NCI-H748 (cell line): ENCODE results near the gene GPC5.

Experiments used
- DNase-seq: peaks from one replicate; lab custom pipeline; 2025; ENCODE audit not compliant: unreplicated experiment; lab: John Stamatoyannopoulos, UW

Gene GPC5

DNA sequence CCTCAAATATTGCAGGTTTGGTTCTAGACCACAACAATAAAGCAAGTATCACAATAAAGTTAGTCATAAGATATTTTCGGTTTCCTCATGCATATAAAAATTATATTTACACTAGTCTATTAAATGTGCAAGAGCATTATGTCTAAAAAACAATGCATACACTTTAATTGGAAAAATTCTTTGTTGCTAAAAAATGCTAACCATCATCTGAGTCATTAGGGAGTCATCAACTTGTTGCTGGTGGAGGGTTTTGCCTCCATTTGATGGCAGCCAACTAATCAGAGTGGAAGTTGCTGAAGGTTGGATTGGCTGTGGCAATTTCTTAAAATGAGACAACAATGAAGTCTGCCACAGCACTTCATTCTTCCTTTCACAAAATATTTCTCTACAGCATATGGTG, 1405.9 kb downstream of the GPC5 start:
- no peak for DNase-seq

DNA sequence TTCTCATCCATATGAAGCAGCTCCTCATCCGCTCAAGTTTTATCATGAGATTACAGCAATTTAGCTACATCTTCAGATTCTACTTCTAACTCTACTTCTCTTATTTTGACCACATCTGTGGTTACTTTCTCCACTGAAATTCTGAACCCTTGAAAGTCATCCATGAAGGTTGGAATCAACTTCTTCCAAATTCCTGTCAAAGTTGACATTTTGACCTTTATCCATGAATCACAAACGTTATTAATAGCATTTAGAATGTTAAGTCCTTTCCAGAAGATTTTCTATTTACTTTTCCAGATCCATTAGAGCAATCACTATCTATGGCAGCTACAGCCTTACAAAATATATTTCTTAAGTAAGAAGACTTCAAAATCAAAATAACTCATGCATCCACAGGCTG, 1406.5 kb downstream of the GPC5 start:
- no peak for DNase-seq

DNA sequence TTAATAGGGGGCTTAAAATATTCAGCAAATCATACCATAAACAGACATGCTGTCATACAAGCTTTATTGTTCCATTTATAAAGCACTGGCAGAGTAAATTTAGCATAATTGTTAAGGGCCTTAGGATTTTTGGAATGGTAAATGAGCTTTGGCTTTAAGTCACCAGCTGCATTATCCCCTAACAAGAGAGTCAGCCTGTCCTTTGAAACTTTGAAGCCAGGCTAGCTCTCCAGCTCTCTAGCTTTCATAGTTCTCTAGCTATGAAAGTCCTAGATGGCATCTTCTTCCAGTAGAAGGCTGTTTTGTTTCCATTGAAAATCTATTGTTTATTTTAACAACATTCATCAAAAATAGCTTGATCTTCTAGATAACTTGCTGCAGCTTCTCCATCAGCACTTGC, 1407.3 kb downstream of the GPC5 start:
- DNase-seq = no peak

DNA sequence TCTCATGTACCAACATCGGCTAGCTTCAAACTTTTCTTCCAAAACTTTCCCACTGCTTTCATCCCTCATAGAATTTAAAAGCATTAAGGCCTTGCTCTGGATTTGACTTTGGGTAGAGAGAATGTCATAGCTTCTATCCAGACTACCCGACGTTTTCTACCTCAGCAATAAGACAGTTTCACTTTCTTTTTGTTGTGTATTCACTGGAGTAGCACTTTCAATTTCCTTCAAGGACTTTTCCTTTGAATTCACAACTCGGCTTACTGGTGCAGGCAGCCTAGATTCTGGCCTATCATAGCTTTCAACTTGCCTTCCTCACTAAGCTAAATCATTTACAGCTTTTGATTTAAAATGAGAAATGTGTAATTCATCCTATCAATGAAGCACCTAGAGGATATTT, 1407.8 kb downstream of the GPC5 start:
- no peak for DNase-seq

DNA sequence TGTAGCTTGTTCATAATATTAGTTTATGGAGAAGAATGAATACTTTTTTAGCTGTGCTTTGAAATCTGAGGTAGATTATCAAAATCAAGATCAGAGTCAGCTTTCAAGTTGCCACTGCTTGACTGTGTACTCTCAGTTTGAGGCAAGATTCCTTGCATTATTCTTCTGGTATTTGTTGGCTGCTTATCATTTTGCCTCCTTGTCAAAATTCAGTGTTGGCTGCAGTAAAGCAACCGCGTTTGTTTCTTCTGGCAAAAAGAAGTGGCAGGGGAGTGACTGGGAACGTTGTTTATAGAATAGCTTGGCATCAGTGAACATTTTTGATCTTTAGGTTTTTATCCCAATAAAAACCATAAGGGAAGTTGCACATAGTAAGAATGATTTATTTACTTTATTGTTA, 1408.9 kb downstream of the GPC5 start:
- DNase-seq = no peak

DNA sequence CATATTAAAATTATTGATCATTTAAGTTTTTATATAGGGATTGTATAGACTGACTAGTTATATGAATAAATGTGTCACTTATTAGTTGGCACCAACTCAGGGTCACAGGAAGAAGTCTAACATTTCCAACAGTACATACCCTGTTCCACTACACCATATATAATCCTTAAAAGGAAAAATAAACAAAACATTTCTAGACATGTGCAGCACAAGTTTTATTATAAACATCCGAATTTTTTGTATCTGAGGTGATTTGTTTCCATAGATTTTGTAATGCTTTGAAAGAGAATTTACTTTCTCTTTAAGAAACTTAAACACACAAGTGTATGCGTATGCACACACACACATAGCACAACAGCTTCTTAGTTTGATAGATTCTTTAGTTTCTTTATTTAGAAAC, 1409.5 kb downstream of the GPC5 start:
- no peak for DNase-seq

DNA sequence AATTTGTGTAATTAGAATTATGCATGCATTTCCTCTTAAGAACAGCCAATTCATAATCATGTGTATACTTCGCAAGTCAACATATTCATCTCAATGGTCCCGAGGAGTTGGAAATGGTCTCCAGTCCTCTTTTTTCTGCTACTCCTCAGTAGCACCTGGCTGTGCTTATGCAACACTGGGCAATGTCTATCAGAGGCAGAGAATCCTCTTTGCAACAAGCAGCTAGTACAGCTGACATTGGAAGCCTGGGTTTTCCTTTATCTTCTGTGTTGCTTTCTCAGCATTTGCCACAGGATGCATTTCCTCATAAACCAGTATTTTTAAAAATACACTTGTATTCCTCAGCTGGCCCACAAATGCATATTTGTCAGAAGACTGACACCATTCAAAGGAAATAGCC, 1422.9 kb downstream of the GPC5 start:
- peak; percentile 81 for DNase-seq

DNA sequence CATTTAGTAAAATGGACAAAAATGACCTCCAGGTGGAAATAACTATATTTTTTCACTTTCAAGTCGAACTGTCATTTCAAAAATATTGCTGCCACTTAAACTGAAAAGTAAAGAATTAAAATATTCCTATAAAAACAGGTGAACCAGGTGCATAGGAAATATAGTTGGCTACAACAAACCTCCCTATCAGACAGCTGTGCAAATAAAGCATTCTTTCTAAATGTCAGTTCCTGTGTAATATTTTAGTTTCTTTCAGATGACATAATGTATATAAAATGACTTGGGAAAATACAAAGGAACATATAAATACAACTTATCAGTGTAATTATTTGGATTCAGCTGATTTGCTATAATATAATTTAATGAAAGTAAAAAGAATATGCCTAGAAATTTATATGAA, 1424.6 kb downstream of the GPC5 start:
- DNase-seq = peak; percentile 91

DNA sequence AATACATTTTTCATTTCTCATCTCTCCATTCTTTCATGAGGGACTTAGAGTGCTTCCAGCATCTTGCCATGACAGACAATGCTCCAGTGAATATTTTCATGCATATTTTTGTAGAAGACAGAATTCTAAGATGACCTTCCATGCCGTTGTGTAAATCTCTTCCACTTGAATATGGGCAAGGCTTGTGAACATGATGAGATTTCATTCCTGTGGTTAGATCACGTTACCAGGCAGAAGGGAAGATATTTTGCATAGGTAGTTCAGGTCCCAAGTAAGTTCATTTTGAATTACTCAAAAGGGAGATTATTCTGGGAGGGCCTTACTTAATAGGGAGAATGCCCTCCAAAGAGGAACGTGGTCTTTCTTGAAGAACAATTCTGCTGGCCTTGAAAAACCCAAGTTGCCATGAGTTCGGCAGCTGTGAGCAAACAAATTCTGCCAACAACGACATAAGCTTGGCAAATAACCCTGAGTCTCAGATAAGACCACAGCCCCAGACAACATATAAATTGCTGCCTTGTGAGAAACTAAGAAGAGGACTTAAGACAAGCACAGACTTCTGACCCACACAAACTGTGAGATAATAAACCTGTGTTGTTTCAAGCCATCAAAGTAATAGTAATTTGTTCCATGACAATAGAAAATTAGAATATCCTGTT, 1427.6 kb downstream of the GPC5 start:
- DNase-seq = no peak

DNA sequence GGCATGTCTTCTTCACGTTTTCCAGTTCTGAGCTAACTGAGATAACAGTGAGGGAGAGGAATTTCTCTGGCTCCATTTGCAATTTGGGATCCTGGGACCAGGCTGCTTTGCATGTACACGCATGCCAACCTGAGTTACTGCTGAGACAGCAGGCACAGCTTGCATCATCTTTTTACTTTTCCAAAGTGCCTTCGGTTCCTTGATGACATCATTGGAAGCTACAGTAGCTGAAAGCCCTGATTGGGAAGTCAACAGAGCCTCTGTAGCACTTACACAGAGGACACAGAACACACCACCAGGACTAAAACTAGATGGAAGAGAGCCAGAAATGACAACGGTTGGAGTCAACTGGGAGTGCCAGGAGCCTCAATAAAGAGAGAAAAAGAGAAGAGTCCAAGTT, 1429.1 kb downstream of the GPC5 start:
- no peak for DNase-seq

DNA sequence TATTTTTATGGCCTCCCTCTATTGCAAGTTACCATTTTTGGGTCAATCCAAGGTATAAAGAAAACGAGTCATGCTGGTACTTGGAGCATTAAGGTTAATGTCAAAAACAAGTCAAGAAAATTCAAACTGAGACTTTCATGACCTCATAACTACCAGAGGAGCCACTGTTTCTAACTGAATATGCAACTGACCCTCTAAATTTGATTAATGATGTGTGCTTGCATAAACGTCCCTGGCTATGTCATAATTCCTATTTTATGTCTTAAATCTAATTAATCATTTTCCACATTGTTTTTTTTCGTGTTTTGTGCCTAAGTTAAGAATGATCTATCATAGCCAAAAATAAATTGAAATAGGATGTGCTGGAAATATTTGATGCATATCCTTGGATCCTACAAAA, 1431.5 kb downstream of the GPC5 start:
- no peak for DNase-seq

DNA sequence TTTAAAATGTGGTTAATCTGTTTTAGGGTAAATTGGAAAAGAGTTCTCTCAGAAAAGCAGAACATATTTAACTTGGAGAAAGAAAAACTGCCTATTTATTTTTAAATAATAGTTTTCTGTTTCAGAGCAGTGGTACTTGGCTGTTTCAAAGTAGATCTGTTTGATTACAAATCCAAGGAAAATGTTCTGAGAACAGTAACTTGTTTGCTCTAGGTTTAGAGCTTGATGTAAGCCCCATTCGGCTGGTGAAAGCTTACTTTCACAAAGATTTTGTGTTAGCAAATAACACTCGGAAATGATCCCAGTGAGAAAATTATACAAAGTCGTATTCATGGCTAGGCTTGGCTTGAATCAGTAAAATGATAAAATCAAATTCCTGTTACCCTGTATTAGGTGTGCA, 1432.4 kb downstream of the GPC5 start:
- DNase-seq = no peak

DNA sequence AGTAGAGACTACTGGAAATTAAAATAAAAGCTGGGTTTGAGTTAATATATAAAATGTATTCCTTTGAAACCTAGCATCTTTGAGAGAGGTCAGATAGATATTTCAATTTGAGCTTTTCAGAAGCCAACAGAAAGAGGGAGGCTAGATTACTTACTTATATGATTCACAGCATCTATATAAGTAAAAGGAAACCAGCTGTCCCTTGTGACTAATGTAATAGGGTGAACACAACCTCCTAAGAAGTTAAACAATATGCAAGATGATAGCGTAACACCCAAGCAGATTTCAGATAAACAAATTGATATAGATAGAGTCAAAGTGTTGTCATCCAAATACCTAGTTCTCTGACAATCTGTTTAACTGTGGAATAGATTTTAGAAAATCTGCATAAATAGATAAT, 1434.7 kb downstream of the GPC5 start:
- DNase-seq = no peak

DNA sequence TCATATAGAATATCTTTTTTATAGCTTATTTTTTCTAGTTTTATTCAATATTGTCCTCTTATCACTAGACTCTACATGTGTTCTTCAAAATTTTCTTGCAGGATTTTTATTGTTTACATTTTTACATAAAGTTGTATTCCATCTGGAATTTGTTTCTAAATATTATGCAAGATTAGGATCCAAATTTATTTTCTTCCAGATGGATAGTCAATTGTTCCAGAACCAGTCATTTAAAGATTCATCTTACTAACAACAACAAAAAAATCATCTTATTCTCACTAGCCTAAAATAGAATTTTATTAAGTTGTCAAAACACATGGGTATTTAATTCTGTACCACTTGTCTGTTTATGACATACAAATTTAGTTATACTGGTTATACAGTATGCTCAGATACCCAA, 1437.8 kb downstream of the GPC5 start:
- no peak for DNase-seq

DNA sequence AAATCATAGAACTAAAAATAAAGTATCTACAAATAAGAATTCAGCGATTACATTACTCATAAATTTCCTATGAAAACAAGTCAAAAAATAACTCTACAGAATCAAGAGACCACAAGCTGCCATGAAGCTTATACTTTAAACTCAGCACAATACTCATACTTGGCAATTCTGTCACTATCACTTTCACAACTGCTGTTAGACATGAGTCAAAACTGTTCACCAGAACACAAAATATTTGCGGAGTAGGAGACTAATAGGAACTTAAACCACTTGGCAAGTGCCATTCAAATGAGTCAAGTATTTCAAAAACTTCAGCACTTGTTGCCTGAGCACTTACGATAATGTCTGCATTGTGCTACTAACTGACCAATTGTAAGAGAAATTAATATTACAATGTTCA, 1440.4 kb downstream of the GPC5 start:
- no peak for DNase-seq

DNA sequence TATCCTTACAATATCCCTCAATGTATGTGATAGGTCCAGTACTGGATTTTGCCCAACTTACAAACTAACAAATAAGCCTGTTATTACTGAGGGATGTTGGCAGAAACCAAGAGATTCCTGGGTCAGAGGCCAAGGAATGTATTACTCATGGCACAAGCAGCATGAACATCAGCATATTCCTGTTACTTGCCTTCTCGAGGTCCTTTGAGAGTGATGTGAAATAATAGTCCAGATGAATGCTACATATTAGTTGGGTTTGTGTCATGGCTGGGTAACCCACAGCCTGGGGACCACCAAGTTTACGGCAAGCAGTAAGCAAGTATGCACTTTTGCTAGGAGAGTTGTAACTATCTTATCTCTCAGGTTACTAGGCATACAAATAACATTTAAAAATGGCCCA, 1443.7 kb downstream of the GPC5 start:
- no peak for DNase-seq

DNA sequence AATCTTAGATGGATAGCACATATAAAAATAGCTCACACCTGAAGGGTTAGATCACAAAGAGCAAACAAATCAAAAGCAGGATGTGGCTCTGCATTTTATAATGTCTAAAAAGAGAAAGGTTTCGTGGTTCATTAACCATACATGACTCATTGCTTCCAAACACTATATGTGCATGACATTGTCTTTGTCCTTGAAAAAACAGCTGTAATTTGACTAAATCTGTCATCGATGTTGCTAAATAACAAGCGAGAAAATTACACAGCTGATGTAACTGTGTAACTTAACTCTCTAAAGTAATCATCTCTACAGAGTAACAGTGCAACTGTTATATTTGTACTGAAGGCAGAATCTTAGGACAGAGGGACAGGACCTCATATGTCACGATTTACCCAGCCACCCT, 1445.1 kb downstream of the GPC5 start:
- DNase-seq = peak; percentile 95

DNA sequence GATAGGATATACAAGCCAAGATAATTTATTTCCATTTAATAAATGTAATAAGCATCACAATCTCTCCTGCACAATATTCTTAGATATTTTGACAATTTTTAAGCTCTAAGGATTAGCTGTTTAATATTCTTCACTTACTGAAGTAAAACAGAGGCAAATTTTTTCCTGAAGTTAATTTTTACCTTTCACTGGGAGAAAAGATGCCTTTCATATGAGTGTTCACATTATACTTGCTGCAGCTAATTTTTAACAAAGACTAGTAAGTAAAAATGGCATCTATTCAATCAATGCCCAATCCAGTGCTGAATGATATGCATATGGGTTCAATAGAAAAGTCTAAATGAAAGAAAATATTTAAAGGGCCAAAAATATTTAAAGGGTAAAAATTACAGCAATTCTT, 1451.0 kb downstream of the GPC5 start:
- no peak for DNase-seq

DNA sequence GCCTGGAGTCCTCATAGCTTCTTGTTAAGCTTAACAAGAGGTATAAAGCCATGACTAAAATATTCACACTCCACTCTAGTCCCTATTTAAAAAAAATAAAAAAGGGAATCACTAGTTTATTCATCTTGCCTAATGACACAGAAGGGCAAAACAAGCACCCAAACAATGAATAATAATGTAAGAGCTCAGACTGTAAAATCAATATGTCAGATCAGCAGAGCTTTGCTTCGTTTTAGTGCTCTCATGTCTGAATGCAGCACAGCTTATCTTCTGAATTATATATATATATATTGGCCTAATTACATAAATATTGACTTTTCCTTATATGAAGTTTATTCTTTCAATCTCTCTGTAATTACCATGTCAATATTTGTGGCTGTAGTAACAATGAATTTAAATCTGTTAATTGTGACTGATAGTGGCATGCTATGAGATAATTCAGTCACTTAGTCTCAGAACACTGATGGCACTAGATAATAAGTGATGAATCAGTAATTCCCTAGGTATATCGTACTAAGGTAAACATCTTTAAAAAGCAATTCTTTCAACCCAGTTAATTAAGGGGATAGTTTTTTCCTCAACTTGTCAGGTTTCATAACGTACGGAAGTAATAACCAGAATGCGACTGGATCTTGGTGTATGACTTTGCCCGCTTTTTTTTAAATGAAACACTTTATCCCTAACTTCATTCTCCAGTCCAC, 1466.3 kb downstream of the GPC5 start:
- peak; percentile 100 for DNase-seq

DNA sequence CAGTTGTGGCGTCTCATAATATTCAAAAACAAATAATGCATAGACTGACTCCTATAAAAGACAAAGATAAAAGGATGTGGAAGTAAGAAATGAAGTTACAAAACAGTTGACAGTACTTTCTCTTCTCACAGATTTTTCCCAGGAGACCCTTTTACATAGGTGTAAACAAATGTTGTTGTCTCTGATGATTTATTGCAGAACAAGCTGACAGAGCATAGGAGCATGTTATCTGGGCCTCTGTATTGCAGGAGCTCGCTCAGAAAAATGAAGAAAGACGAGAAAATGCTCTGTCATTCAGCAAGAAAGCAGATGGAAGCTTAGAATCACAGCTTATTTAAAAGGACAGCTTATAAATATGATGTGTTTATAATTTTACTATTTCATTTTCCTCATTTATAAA, 1474.6 kb downstream of the GPC5 start:
- no peak for DNase-seq

DNA sequence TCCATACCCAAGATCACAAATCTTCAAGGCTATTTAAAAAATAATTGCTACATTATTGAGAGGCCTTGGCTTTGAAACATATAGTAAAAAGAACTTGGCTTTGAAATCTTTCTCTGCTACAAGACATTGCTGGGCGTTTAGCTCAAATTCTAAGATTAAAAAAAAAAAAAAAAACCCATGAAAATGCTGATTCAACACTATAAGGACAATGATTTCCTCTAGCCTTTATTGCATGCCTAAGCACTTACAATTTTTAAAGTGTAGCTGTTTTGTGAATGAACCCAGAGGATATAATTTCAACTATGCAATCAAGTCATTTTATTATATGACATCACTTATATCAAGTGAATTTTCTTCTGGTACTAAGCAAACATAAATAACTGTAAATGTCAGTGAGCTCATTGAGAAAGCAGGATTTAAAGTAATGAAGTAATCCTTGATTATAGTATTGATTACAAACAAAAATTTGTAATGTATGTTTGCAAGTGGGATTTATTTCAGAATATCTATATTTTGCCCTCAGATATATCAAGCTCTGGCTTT, 1488.2 kb downstream of the GPC5 start:
- no peak for DNase-seq

DNA sequence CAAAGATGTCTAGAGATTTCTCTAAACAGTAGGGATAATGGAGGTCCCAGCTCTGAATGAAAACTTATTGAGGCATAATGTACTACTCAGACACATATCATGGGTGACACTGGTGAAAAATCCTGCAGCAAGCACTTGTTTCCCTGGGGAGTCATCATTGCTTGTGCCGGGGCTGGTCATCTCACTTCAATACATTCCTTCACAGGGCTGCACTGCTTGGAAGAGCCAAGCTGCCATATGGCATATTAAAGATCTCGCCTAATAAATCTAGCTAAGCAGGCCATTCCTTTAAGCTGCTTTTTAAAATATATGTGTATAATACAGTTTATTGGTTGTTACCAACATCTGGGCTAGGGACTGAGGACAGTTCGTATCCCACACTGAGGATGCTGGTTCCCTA, 1496.0 kb downstream of the GPC5 start:
- no peak for DNase-seq

DNA sequence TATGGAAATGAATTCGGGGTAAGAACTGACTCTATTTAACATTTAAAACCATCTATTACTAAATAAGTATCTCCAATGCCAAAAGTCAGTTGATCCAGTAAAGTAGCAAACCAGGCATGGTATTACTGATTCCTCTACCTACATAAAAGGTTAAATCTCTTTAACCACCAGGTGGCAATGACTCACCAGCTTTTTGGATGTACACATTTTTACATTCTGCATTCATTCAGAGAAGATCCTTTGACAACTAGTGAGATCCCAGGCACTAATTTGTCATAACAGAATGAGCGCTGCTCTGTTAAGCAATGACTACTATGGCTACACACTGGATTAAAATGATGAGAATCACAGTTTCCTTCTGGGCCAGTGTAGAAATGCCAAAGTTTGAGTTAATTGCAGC, 1498.4 kb downstream of the GPC5 start:
- peak; percentile 71 for DNase-seq
